Measurements from ENCODE around the gene NANOS1. TPM values are rescaled to one million over a fixed set of nuclear protein-coding genes. Genes with fewer than 3 reads are reported as not detected.

NANOS1 gene
- total and polyA plus RNA-seq, 5 donors from 2014 or later = 0.27 TPM; not detected in 4

DNA sequence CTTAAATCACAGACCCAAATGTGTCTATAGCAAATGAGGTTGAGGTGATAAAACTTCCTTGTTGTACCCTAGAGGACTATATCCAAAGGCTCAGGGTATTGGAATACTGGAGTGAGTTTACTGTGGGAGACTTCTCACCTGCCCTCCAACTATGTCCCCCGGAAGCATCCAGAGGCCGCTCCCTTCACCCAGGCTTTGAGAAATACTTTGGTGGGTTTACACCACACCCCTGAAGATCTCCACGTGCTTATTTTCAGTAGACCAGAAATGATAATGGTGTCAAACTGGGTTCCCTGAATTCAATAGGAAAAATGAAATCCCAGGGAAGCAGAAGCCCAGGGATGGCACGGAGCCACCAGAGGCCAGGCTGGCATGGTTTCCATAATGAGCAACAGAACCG is 31.3 kb upstream of the NANOS1 start:
- Mint-ChIP-seq H3K4me1 (no peaks in the 10 kb centered on the region), H3K4me3 (no peak overlapping the region), H3K36me3 (no peaks in the 10 kb centered on the region)

DNA sequence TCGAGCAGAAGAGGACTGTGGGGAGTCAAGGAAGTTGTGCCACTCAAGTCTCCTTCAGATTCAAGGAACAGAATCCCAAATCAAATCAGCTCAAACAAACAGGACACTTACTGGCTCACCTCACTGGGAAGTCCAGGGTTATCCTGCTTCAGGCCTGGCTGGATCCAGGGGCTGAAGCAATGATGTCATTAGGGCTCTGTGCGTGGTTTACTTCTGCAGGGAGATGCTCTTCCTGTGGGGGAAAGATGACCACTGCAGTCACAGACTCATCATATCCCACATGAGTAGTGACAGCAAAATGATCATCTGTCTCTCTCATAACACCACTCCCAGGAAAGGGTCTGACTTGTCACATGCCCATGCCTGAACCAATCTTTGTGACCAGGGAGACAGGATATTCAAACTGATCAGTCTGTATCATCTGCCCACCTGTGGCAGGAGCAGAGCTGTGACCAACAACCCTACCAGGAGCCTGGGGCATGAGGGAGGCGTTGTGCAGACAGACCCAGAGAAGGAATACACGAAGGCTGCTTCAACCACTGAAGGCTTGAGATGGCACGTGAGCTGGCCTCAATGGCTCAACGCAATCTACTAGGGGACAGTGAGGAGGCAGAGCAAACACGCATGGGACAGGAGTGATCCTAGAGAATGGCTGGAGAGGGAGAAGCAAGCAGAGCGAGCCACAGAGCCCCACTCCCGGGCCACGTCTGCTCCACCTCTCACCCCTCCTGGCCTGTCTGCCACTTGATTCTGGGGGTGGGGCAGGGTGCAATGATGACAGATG is 27.6 kb upstream of the NANOS1 start:
- Mint-ChIP-seq H3K4me1 (no peaks in the 10 kb centered on the region), H3K4me3 (no peak overlapping the region), H3K36me3 (no peaks in the 10 kb centered on the region), H3K9me3 (no peaks in the 10 kb centered on the region), H3K27me3 (peaks cover 54% of the 10 kb centered on the region), H3K27ac (no peak overlapping the region)
- DNase-seq = no peak
- ATAC-seq (ENCODE audit: low read depth in 2 of 2) = no peak
- H3K9me3 ChIP-seq (ENCODE audit: control insufficient read depth in 2 of 2, low read length in 2 of 2) = no peaks in the 10 kb centered on the region
- no peak overlapping the region for H3K4me3 ChIP-seq (ENCODE audit: low read depth, low read length)
- H3K4me1 ChIP-seq (ENCODE audit: control insufficient read depth, insufficient read depth, low read length, poor library complexity, severe bottlenecking) = no peaks in the 10 kb centered on the region
- H3K27ac ChIP-seq (ENCODE audit: insufficient read depth, low read length, poor library complexity, severe bottlenecking) = no peak overlapping the region
- no peaks in the 10 kb centered on the region for H3K27me3 ChIP-seq (ENCODE audit: control insufficient read depth, insufficient read depth, low read length)
- no peaks in the 10 kb centered on the region for H3K36me3 ChIP-seq (ENCODE audit: control insufficient read depth, insufficient read depth, low read length)

More for the DNA sequence above, 31.3 kb upstream of the NANOS1 start:
- no peak overlapping the region for H3K27ac ChIP-seq (ENCODE audit: insufficient read depth, low read length, poor library complexity, severe bottlenecking)
- no peak overlapping the region for H3K4me3 ChIP-seq (ENCODE audit: low read depth, low read length)
- Mint-ChIP-seq H3K27ac (no peak overlapping the region), H3K27me3 (peaks cover 40% of the 10 kb centered on the region), H3K9me3 (no peaks in the 10 kb centered on the region)
- no peaks in the 10 kb centered on the region for H3K27me3 ChIP-seq (ENCODE audit: control insufficient read depth, insufficient read depth, low read length)
- ATAC-seq (ENCODE audit: low read depth in 2 of 2) = no peak
- H3K4me1 ChIP-seq (ENCODE audit: control insufficient read depth, insufficient read depth, low read length, poor library complexity, severe bottlenecking) = no peaks in the 10 kb centered on the region
- no peaks in the 10 kb centered on the region for H3K36me3 ChIP-seq (ENCODE audit: control insufficient read depth, insufficient read depth, low read length)
- no peak for DNase-seq
- H3K9me3 ChIP-seq (ENCODE audit: control insufficient read depth in 2 of 2, low read length in 2 of 2) = no peaks in the 10 kb centered on the region

DNA sequence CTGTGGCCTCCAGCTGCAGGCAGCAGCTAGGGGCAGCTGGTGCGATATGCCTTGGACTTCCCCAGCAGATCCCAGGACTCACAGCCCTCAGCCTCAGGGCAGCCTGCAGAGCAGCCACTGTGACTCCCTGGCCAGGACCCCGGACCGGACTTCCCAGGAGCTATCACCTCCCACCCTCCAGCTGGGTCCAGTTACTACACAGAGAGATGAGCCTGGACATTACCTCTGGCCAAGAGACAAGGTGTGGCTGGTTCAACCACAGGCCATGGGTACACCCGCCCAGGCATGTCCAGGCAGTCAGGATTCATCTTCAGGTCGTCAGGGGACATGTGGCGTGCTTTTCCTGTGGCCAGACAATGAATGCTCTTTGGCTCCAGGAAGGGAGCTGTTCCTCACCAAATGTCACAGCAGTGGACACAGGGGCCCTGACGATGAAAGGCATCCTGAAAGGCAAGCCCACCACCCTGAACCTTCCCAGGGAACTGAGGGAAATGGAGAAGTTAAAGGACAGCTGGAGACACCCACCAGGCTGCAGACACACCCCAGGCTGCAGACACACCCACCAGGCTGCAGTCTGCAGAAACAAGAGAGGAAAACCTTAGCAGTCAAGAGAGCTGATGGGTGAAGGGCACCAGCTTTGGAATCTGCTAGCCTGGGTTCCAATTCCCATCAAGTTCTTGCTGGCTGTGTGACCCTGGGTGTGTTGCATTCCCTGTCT is 25.8 kb upstream of the NANOS1 start:
- no peaks in the 10 kb centered on the region for H3K9me3 Mint-ChIP-seq
- peaks cover 45% of the 10 kb centered on the region for H3K27me3 Mint-ChIP-seq
- Histone ChIP-seq H3K36me3 (ENCODE audit: control insufficient read depth, insufficient read depth, low read length) (no peaks in the 10 kb centered on the region), H3K4me1 (ENCODE audit: control insufficient read depth, insufficient read depth, low read length, poor library complexity, severe bottlenecking) (no peaks in the 10 kb centered on the region), H3K4me3 (ENCODE audit: low read depth, low read length) (no peak overlapping the region), H3K9me3 (ENCODE audit: control insufficient read depth in 2 of 2, low read length in 2 of 2) (no peaks in the 10 kb centered on the region), H3K27ac (ENCODE audit: insufficient read depth, low read length, poor library complexity, severe bottlenecking) (no peak overlapping the region), H3K27me3 (ENCODE audit: control insufficient read depth, insufficient read depth, low read length) (peaks cover 2% of the 10 kb centered on the region)
- no peaks in the 10 kb centered on the region for H3K4me1 Mint-ChIP-seq
- no peak overlapping the region for H3K27ac Mint-ChIP-seq
- no peak for DNase-seq
- H3K36me3 Mint-ChIP-seq = no peaks in the 10 kb centered on the region
- no peak for ATAC-seq (ENCODE audit: low read depth in 2 of 2)
- H3K4me3 Mint-ChIP-seq = no peak overlapping the region

DNA sequence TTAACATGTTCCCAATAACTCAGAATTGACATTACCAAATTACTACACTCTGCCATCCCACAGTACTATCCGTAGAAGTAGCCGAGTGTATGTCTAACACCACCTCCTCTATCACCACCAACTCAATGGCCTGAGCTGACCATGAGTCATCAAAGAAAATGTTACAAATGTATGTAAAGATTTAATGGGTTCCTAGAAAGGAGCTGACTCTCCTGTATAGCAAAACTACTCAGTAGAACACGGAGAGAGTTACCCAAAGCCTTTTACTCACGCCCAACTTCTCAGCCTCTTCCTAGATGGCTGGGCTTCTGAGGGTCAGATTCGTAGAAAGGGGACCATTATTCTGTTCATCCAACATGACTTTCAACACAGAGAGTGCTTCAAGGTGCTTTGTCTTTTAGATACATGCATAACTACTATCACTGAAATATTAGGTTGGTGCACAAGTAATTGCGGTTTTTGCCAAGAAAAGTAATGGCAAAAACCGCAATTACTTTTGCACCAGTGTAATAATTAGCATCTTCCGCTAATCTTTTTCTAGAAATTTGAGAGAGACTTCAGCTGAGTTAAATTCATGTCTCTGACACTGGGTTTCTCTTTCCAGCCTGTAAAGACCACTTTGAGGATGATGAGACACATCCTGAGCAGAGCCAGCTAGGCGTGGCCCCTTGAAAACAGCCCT is 24.0 kb upstream of the NANOS1 start:
- Mint-ChIP-seq H3K9me3 (no peaks in the 10 kb centered on the region), H3K27me3 (peaks cover 42% of the 10 kb centered on the region), H3K27ac (no peak overlapping the region), H3K4me1 (no peaks in the 10 kb centered on the region), H3K36me3 (no peaks in the 10 kb centered on the region), H3K4me3 (no peak overlapping the region)
- no peak overlapping the region for H3K4me3 ChIP-seq (ENCODE audit: low read depth, low read length)
- no peak overlapping the region for H3K27ac ChIP-seq (ENCODE audit: insufficient read depth, low read length, poor library complexity, severe bottlenecking)
- no peaks in the 10 kb centered on the region for H3K36me3 ChIP-seq (ENCODE audit: control insufficient read depth, insufficient read depth, low read length)
- no peak for DNase-seq
- H3K4me1 ChIP-seq (ENCODE audit: control insufficient read depth, insufficient read depth, low read length, poor library complexity, severe bottlenecking) = no peaks in the 10 kb centered on the region
- peaks cover 2% of the 10 kb centered on the region for H3K27me3 ChIP-seq (ENCODE audit: control insufficient read depth, insufficient read depth, low read length)
- no peaks in the 10 kb centered on the region for H3K9me3 ChIP-seq (ENCODE audit: control insufficient read depth in 2 of 2, low read length in 2 of 2)
- no peak for ATAC-seq (ENCODE audit: low read depth in 2 of 2)

DNA sequence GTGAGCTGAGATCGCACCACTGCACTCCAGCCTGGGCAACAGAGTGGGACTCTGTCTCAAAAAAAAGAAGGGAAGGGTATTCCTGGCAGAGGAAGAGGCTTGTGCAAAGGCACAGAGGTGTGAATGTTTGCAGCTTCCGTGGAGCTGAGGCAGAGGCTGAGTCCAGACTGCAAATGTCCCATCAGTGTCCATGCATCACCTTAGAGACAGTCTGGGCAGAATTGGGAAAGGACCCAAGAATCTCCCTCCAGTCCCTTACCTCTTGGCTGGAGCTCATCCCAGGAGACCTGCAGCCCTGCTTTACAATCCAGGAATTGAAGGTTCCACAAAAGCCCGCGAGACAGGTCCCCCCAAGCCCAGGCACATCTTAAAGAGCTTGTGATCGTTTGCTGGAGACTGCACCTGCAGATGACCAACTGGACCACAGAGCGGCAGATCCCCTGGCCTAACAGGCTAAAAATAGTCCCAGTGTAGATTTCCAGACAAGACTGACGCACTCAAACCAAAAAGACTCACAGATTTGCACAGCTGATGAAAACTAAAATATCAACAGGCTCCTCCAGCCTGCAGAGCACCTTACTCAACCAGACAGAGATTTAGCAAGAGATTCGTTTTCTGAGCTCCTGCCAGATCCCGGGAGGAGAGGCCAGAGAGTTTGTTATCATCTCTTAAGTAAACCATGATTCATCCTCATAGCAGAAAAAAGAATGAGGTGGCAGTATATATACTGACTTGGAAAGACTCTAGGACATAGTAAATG is 22.9 kb upstream of the NANOS1 start:
- no peak overlapping the region for H3K4me3 ChIP-seq (ENCODE audit: low read depth, low read length)
- peaks cover 5% of the 10 kb centered on the region for H3K27me3 ChIP-seq (ENCODE audit: control insufficient read depth, insufficient read depth, low read length)
- no peaks in the 10 kb centered on the region for H3K4me1 Mint-ChIP-seq
- no peak overlapping the region for H3K27ac Mint-ChIP-seq
- no peak for DNase-seq
- no peak for ATAC-seq (ENCODE audit: low read depth in 2 of 2)
- no peaks in the 10 kb centered on the region for H3K9me3 ChIP-seq (ENCODE audit: control insufficient read depth in 2 of 2, low read length in 2 of 2)
- no peaks in the 10 kb centered on the region for H3K4me1 ChIP-seq (ENCODE audit: control insufficient read depth, insufficient read depth, low read length, poor library complexity, severe bottlenecking)
- no peak overlapping the region for H3K27ac ChIP-seq (ENCODE audit: insufficient read depth, low read length, poor library complexity, severe bottlenecking)
- no peaks in the 10 kb centered on the region for H3K36me3 Mint-ChIP-seq
- no peaks in the 10 kb centered on the region for H3K36me3 ChIP-seq (ENCODE audit: control insufficient read depth, insufficient read depth, low read length)
- no peak overlapping the region for H3K4me3 Mint-ChIP-seq
- H3K27me3 Mint-ChIP-seq = peaks cover 42% of the 10 kb centered on the region
- H3K9me3 Mint-ChIP-seq = no peaks in the 10 kb centered on the region

DNA sequence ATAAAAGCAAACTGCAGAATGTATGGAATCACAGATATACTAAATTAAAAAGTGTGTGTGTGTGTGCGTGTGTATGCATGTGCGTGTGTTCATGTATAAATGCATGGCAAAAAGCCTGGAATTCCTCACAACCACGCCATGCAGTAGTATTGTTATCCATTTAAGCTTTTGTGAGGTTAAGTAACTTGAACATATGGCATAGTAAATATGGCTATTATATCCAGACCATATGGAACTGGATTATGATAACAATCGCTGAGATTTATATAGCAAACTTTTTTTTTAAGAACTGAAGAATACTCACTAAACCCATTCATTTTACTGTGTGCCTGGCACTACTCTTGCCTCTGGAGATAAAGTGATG is 22.3 kb upstream of the NANOS1 start:
- H3K27ac Mint-ChIP-seq = no peak overlapping the region
- Histone ChIP-seq H3K4me1 (ENCODE audit: control insufficient read depth, insufficient read depth, low read length, poor library complexity, severe bottlenecking) (no peaks in the 10 kb centered on the region), H3K27me3 (ENCODE audit: control insufficient read depth, insufficient read depth, low read length) (peaks cover 5% of the 10 kb centered on the region), H3K9me3 (ENCODE audit: control insufficient read depth in 2 of 2, low read length in 2 of 2) (no peaks in the 10 kb centered on the region), H3K36me3 (ENCODE audit: control insufficient read depth, insufficient read depth, low read length) (no peaks in the 10 kb centered on the region), H3K4me3 (ENCODE audit: low read depth, low read length) (no peak overlapping the region), H3K27ac (ENCODE audit: insufficient read depth, low read length, poor library complexity, severe bottlenecking) (no peak overlapping the region)
- DNase-seq = no peak
- no peaks in the 10 kb centered on the region for H3K4me1 Mint-ChIP-seq
- no peaks in the 10 kb centered on the region for H3K9me3 Mint-ChIP-seq
- H3K27me3 Mint-ChIP-seq = peaks cover 42% of the 10 kb centered on the region
- no peak overlapping the region for H3K4me3 Mint-ChIP-seq
- H3K36me3 Mint-ChIP-seq = no peaks in the 10 kb centered on the region
- ATAC-seq (ENCODE audit: low read depth in 2 of 2) = no peak

DNA sequence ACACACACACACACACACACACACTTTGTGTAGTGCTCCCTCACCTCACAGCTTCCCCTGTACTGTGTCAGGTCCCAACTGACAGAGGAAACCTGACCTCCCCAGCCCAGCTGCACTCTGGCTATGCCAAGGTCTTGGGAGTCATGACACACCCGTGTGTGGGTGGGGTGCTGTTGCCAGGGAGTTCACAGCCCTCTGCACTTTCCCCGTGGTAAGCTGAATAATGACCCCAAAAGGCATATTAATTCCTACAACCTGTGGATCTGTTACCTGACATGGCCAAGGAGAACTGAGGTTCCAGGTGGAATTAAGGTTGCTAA is 8.9 kb upstream of the NANOS1 start:
- no peak for ATAC-seq (ENCODE audit: low read depth in 2 of 2)
- Mint-ChIP-seq H3K9me3 (peaks cover 0 to 3% (median 0%) of the 10 kb centered on the region in 7 donors), H3K4me1 (no peaks in the 10 kb centered on the region), H3K27ac (peak overlapping the region in 1 of 3 donors; percentile 40), H3K27me3 (peaks cover 16% of the 10 kb centered on the region), H3K4me3 (no peak overlapping the region), H3K36me3 (no peaks in the 10 kb centered on the region)
- no peaks in the 10 kb centered on the region for H3K27me3 ChIP-seq (ENCODE audit: control insufficient read depth, insufficient read depth, low read length)
- H3K4me3 ChIP-seq (ENCODE audit: low read depth, low read length) = no peak overlapping the region
- H3K27ac ChIP-seq (ENCODE audit: insufficient read depth, low read length, poor library complexity, severe bottlenecking) = no peak overlapping the region
- H3K9me3 ChIP-seq (ENCODE audit: control insufficient read depth in 2 of 2, low read length in 2 of 2) = no peaks in the 10 kb centered on the region
- H3K4me1 ChIP-seq (ENCODE audit: control insufficient read depth, insufficient read depth, low read length, poor library complexity, severe bottlenecking) = no peaks in the 10 kb centered on the region
- DNase-seq = no peak
- H3K36me3 ChIP-seq (ENCODE audit: control insufficient read depth, insufficient read depth, low read length) = no peaks in the 10 kb centered on the region
